OCI-LY1 (cell line): ENCODE results near the gene AQP10.

ENCODE experiments used
- H2AFZ ChIP-seq: fragments of 200-600 bp; sonication (generic), shearing (Covaris generic); 2 replicates; pipeline ENCODE4 v1.6.0; 2014; ENCODE audit warnings: antibody characterized with exemption, mild to moderate bottlenecking, low read length
- H3F3A ChIP-seq: fragments of 200-600 bp; sonication (generic), shearing (Covaris generic); 2 replicates; pipeline ENCODE4 v1.6.0; 2014; ENCODE audit warnings: mild to moderate bottlenecking, antibody characterized with exemption, low read length, moderate library complexity; ENCODE audit not compliant: insufficient read depth
- H3K27ac ChIP-seq: fragments of 200-600 bp; sonication (generic); 2 replicates; pipeline ENCODE4 v1.5.1; 2014; ENCODE audit warnings: low read length, mixed run types, mild to moderate bottlenecking, low read depth; ENCODE audit not compliant: poor library complexity, severe bottlenecking
- H3K27me3 ChIP-seq: fragments of 200-600 bp; sonication (generic); 2 replicates; pipeline ENCODE4 v1.6.0; 2014; ENCODE audit warnings: antibody characterized with exemption, mild to moderate bottlenecking, low read length, moderate library complexity; ENCODE audit not compliant: insufficient read depth
- H3K36me3 ChIP-seq: fragments of 200-600 bp; sonication (generic); 2 replicates; pipeline ENCODE4 v1.6.1; 2014; ENCODE audit warnings: mild to moderate bottlenecking, antibody characterized with exemption, low read length, moderate library complexity, mixed read lengths; ENCODE audit not compliant: insufficient read depth
- H3K4me1 ChIP-seq: fragments of 200-600 bp; sonication (generic); 2 replicates; pipeline ENCODE4 v1.5.1; 2014; ENCODE audit warnings: mild to moderate bottlenecking, low read length, moderate library complexity; ENCODE audit not compliant: insufficient read depth, severe bottlenecking
- H3K4me2 ChIP-seq: fragments of 200-600 bp; sonication (generic), shearing (Covaris generic); 2 replicates; pipeline ENCODE4 v1.6.1; 2014; ENCODE audit warnings: low read length
- H3K4me3 ChIP-seq: fragments of 200-600 bp; sonication (generic); 2 replicates; pipeline ENCODE4 v1.5.1; 2014; ENCODE audit warnings: low read length, low read depth, mild to moderate bottlenecking, mixed read lengths; ENCODE audit not compliant: poor library complexity, severe bottlenecking
- H3K79me2 ChIP-seq: fragments of 200-600 bp; shearing (Covaris generic); 2 replicates; pipeline ENCODE4 v1.6.1; 2016; ENCODE audit warnings: mixed run types, low read length, mixed read lengths; ENCODE audit not compliant: insufficient read depth
- H3K9ac ChIP-seq: fragments of 200-600 bp; sonication (generic), shearing (Covaris generic); 2 replicates; pipeline ENCODE4 v1.6.1; 2014; ENCODE audit warnings: mild to moderate bottlenecking, low read length, mixed read lengths
- H3K9me2 ChIP-seq: fragments of 200-600 bp; sonication (generic), shearing (Covaris generic); 2 replicates; pipeline ENCODE4 v1.6.1; 2014; ENCODE audit warnings: low read depth, mild to moderate bottlenecking, low read length, mixed read lengths
- H3K9me3 ChIP-seq: fragments of 200-600 bp; shearing (Covaris generic); 2 replicates; pipeline ENCODE4 v1.6.1; 2014; ENCODE audit warnings: low read length, mixed read lengths
- H4K20me1 ChIP-seq: fragments of 200-600 bp; sonication (generic), shearing (Covaris generic); 2 replicates; pipeline ENCODE4 v1.6.0; 2016; ENCODE audit warnings: mild to moderate bottlenecking, low read length; ENCODE audit not compliant: insufficient read depth
- CTCF ChIP-seq: fragments of 200-600 bp; sonication (generic), shearing (Covaris generic); IDR thresholded peaks from 2 replicates; pipeline ENCODE4 v1.5.1; 2017; ENCODE audit warnings: mild to moderate bottlenecking, antibody characterized with exemption, low read length, moderate library complexity, mixed read lengths
- EZH2 ChIP-seq: fragments of 200-600 bp; sonication (generic), shearing (Covaris generic); IDR thresholded peaks from 2 replicates; pipeline ENCODE4 v1.8.0; 2017; ENCODE audit warnings: borderline replicate concordance, mixed run types, mild to moderate bottlenecking, antibody characterized with exemption, low read length, moderate library complexity, mixed read lengths

Gene AQP10

GRCh38 chr1:154320882-154321608, at the start of gene AQP10:
AQP10 (plus strand) TSS chr1:154321093; CDS start chr1:154321156, 63 bp downstream.
- no peaks in the 10 kb centered on the region for H3F3A ChIP-seq
- H3K9ac ChIP-seq: no peak within 1 kb of the TSS
- H3K27ac ChIP-seq: no peak within 1 kb of the TSS
- peaks cover 8% of the 10 kb centered on the region; the same call in 1 of the 2 replicates for H3K9me3 ChIP-seq
- no peaks in the 10 kb centered on the region; the same call in 1 of the 2 replicates for H3K27me3 ChIP-seq
- H3K9me2 ChIP-seq: no peaks in the 10 kb centered on the region
- no peak within 1 kb of the TSS for H3K4me2 ChIP-seq
- peaks cover 5% of the 10 kb centered on the region for H3K4me1 ChIP-seq
- H3K4me3 ChIP-seq: no peak within 1 kb of the TSS
- no peak within 1 kb of the TSS for H2AFZ ChIP-seq
- H3K79me2 ChIP-seq: no peaks in the 10 kb centered on the region
- H3K36me3 ChIP-seq: no peaks in the 10 kb centered on the region; the same call in 1 of the 2 replicates
- TF ChIP-seq EZH2: no peak
- H4K20me1 ChIP-seq: no peaks in the 10 kb centered on the region

GRCh38 chr1:154272217-154272998, 48.5 kb upstream of the AQP10 start, which contains the start of gene HAX1:
HAX1 (plus strand) TSS chr1:154272629; CDS start chr1:154272724, 95 bp downstream.
- no peaks in the 10 kb centered on the region for H4K20me1 ChIP-seq
- peaks cover 38% of the 10 kb centered on the region for H3K36me3 ChIP-seq
- H3K9me3 ChIP-seq: no peaks in the 10 kb centered on the region
- H2AFZ ChIP-seq: no peak within 1 kb of the TSS; the same call in 1 of the 2 replicates
- H3K79me2 ChIP-seq: peaks cover 5% of the 10 kb centered on the region; the same call in 1 of the 2 replicates
- H3K27me3 ChIP-seq: no peaks in the 10 kb centered on the region
- H3K27ac ChIP-seq: peak within 1 kb of the TSS; percentile 64
- no peaks in the 10 kb centered on the region for H3K9me2 ChIP-seq
- peak within 1 kb of the TSS; percentile 86 for H3K4me3 ChIP-seq
- peak within 1 kb of the TSS; percentile 80 for H3K4me2 ChIP-seq
- H3K9ac ChIP-seq: peak within 1 kb of the TSS; percentile 88
- peaks cover 15% of the 10 kb centered on the region for H3K4me1 ChIP-seq
- TF ChIP-seq CTCF: peak; percentile 85
- TF ChIP-seq EZH2: no peak
- no peaks in the 10 kb centered on the region for H3F3A ChIP-seq

- peak overlapping the region; percentile 80 for H3K4me2 ChIP-seq
- H4K20me1 ChIP-seq: no peaks in the 10 kb centered on the region
- H3K9ac ChIP-seq: peak overlapping the region; percentile 88
- no peaks in the 10 kb centered on the region for H3K9me3 ChIP-seq
- no peaks in the 10 kb centered on the region for H3K9me2 ChIP-seq
- TF ChIP-seq CTCF: no peak
- no peak for TF ChIP-seq EZH2
- peak overlapping the region; percentile 86 for H3K4me3 ChIP-seq
- H3F3A ChIP-seq: no peaks in the 10 kb centered on the region
- peaks cover 35% of the 10 kb centered on the region for H3K36me3 ChIP-seq
- H3K4me1 ChIP-seq: peaks cover 15% of the 10 kb centered on the region
- H3K27me3 ChIP-seq: no peaks in the 10 kb centered on the region
- peak overlapping the region; percentile 64 for H3K27ac ChIP-seq
- H2AFZ ChIP-seq: no peak overlapping the region; the same call in 1 of the 2 replicates
- H3K79me2 ChIP-seq: peaks cover 5% of the 10 kb centered on the region; the same call in 1 of the 2 replicates
Observed at GRCh38 chr1:154272999-154273563, 47.8 kb upstream of the AQP10 start.
